OCI-LY1 (cell line): ENCODE results near the gene ZNF468.

Experiments
- CTCF ChIP-seq: fragments of 200-600 bp; sonication (generic), shearing (Covaris generic); IDR thresholded peaks from 2 replicates; pipeline ENCODE4 v1.5.1; 2017; ENCODE audit warnings: mild to moderate bottlenecking, antibody characterized with exemption, low read length, moderate library complexity, mixed read lengths
- EZH2 ChIP-seq: fragments of 200-600 bp; sonication (generic), shearing (Covaris generic); IDR thresholded peaks from 2 replicates; pipeline ENCODE4 v1.8.0; 2017; ENCODE audit warnings: borderline replicate concordance, mixed run types, mild to moderate bottlenecking, antibody characterized with exemption, low read length, moderate library complexity, mixed read lengths

- no peak for TF ChIP-seq CTCF
- TF ChIP-seq EZH2 = no peak
These were observed 44.4 kb upstream of the ZNF468 start for GRCh38 chr19:52901842-52902241.
